Left lung (tissue), 10 donors: ENCODE data around the gene TAF8. TPM values are rescaled to one million over a fixed set of nuclear protein-coding genes. Genes with fewer than 3 reads are reported as not detected.

Experiments
- ATAC-seq: fragments of 200-7000 bp; cut with Tn5 transposase; one replicate; pipeline ENCODE4 v1.9.1; 2020; ENCODE audit warnings: moderate library complexity
- DNase-seq, 4 donors: peaks; one replicate each; pipeline ENCODE4 v3.0.0-alpha.2; 2013 to 2020
- H3K27ac ChIP-seq, 2 donors: fragments of 200-600 bp; sonication (generic) in 1 of 2; one replicate each; pipeline versions ENCODE4 v1.5.0 to v1.8.0; 2020 to 2021
- H3K27me3 ChIP-seq, 2 donors: fragments of 200-600 bp; sonication (generic) in 1 of 2; one replicate each; pipeline versions ENCODE4 v1.5.0 to v1.8.0; 2020 to 2021
- H3K36me3 ChIP-seq, 2 donors: fragments of 200-600 bp; sonication (generic) in 1 of 2; one replicate each; pipeline versions ENCODE4 v1.5.0 to v1.8.0; 2020 to 2021
- H3K4me1 ChIP-seq, 2 donors: fragments of 200-600 bp; one replicate each; pipeline ENCODE4 v1.8.0; 2021
- H3K4me3 ChIP-seq, 2 donors: fragments of 200-600 bp; sonication (generic) in 1 of 2; one replicate each; pipeline versions ENCODE4 v1.5.0 to v1.8.0; 2020 to 2021; ENCODE audit warnings: mild to moderate bottlenecking in 1 of 2
- H3K9me3 ChIP-seq, 2 donors: fragments of 200-600 bp; sonication (generic) in 1 of 2; one replicate each; pipeline versions ENCODE4 v1.5.0 to v1.8.0; 2020 to 2021
- intact Hi-C, 2 donors: fragments of 100-400 bp; cut with DNase I; formaldehyde crosslinking; loops; one replicate each; pipeline versions ENCODE4 v1.11.2 to v1.14.2; 2022
- polyA plus RNA-seq, 6 donors: library from polyadenylated mRNA; unstranded; fragments of 120-200 nt; gene quantifications; one replicate each; pipeline ENCODE4 v1.2.1, GENCODE V29; 2013; ENCODE audit not compliant: insufficient read length in 6 of 6
- total RNA-seq, 2 donors: library from RNA; stranded (reverse); fragmentation: NEBNext Ultra II Directional; extraction: Animal tissue kit (Norgen Biotek cat#: 25700); gene quantifications; one replicate each; pipeline ENCODE4 v1.2.1, GENCODE V29; 2021
- TF ChIP-seq, protein P1 (sequence below), 2 donors: fragments of 200-600 bp; sonication (generic) in 1 of 2; IDR thresholded peaks; one replicate each; pipeline versions ENCODE4 v1.5.0 to v1.8.0; 2021; ENCODE audit warnings: antibody characterized with exemption in 2 of 2
- donor health status: DM: no; HTN: yes; CAD: no.
- donor health status: DM: no; HTN: no; CAD: no.

The TAF8 gene
- total and polyA plus RNA-seq, 8 donors, result 26.4 to 32.0 (median 27.9) TPM

DNA sequence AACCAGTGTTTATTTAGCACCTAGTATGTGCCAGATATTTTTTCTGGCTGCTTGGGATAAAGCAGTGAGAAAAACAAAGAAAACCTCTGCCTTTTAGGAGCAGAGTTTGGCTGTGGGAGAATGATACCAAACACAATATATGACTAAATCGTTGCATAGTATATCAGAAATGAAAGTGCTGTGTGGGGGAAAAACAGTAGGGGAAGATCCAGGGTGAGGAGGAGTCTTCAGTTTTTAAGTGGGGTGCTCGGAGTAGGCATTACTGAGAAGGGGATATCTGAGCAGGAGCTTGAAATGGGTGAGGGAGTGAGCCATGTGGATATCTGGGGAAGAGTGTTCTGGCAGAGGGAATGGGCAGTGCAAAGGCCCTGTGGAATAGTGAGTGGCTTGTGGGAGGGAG lies 23.0 kb downstream of the TAF8 start:
- Histone ChIP-seq H3K27me3 (no peaks in the 10 kb centered on the region), H3K36me3 (peaks cover 0 to 96% of the 10 kb centered on the region in 2 donors), H3K4me3 (no peak overlapping the region), H3K27ac (no peak overlapping the region), H3K9me3 (no peaks in the 10 kb centered on the region), H3K4me1 (peaks cover 0 to 3% of the 10 kb centered on the region in 2 donors)
- no peak for ATAC-seq
- intact Hi-C loops, result loop anchor here in 1 of 2 donors (10.0 kb wide), 1 partner anchor 142 kb away; the partner anchor contains the start of gene MRPS10
- TF ChIP-seq, protein P1, sequence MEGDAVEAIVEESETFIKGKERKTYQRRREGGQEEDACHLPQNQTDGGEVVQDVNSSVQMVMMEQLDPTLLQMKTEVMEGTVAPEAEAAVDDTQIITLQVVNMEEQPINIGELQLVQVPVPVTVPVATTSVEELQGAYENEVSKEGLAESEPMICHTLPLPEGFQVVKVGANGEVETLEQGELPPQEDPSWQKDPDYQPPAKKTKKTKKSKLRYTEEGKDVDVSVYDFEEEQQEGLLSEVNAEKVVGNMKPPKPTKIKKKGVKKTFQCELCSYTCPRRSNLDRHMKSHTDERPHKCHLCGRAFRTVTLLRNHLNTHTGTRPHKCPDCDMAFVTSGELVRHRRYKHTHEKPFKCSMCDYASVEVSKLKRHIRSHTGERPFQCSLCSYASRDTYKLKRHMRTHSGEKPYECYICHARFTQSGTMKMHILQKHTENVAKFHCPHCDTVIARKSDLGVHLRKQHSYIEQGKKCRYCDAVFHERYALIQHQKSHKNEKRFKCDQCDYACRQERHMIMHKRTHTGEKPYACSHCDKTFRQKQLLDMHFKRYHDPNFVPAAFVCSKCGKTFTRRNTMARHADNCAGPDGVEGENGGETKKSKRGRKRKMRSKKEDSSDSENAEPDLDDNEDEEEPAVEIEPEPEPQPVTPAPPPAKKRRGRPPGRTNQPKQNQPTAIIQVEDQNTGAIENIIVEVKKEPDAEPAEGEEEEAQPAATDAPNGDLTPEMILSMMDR (IDR thresholded peaks at IDR 0.05), result no peak
- DNase-seq, result no peak

DNA sequence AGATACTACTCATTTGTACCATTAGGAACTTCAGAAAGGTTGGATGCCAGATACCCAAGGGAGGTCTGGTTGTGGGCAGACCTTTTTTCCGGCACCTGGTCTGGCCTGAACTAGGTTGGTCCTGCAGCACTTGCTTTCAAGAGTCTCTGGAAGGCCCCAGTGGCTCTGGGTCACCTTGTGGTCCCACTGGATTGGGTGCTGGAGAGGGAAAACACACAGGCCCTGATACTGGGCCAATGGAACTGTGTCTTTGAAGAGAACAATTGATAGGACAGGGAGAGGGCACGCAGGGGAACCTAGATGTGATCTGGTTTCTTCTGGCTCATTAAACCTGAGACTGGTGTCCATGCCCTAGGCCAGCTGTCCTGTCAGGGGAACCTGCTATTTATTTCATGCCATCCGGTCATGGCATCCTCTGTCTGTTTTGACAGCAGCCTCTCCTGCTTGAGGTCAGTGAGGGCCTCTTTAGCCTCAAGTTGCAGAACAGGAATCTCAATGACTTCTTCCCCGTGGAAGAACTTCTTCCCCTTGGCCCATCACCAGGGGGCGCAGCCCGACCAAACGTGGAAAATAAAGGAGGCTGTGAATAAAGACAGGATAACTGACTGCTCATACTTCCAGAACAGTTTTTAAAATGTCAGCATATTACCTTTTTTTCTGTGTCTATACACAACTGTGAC lies 25.0 kb downstream of the TAF8 start:
- peak; percentile 54 to 87 (median 80) for DNase-seq
- Histone ChIP-seq H3K4me3 (no peak overlapping the region), H3K36me3 (peaks cover 0 to 96% of the 10 kb centered on the region in 2 donors), H3K4me1 (peaks cover 0 to 3% of the 10 kb centered on the region in 2 donors), H3K9me3 (no peaks in the 10 kb centered on the region), H3K27me3 (no peaks in the 10 kb centered on the region), H3K27ac (no peak overlapping the region)
- TF ChIP-seq, protein P1 (IDR thresholded peaks at IDR 0.05), result peak; percentile 69 to 80
- intact Hi-C loops, result loop anchor here in 1 of 2 donors (2.0 to 10.0 kb wide), 2 partner anchors 92 to 140 kb away; partner anchors contain the start of gene MRPS10
- peak; percentile 96 for ATAC-seq

DNA sequence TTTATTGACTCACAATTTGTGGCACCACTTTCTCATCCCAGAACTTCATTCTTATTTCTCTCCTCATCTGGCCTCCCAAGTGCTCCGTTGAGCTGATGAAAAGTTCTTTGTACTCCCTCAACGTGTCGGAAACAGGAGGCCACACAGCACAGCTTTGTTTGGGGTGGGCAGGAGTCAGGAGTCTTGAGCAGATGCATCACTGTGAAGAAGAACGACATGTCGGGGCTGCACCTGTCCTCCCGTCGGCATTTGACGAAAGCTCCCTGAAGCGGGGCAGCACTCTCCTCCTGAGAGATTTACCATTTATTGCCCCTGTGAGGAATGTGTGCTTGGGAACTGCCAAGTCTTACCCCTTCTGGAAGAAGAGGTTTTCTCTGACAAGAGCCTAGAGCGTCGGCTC lies 28.1 kb downstream of the TAF8 start:
- no peak for DNase-seq
- H3K36me3 ChIP-seq, result peaks cover 0 to 86% of the 10 kb centered on the region in 2 donors

DNA sequence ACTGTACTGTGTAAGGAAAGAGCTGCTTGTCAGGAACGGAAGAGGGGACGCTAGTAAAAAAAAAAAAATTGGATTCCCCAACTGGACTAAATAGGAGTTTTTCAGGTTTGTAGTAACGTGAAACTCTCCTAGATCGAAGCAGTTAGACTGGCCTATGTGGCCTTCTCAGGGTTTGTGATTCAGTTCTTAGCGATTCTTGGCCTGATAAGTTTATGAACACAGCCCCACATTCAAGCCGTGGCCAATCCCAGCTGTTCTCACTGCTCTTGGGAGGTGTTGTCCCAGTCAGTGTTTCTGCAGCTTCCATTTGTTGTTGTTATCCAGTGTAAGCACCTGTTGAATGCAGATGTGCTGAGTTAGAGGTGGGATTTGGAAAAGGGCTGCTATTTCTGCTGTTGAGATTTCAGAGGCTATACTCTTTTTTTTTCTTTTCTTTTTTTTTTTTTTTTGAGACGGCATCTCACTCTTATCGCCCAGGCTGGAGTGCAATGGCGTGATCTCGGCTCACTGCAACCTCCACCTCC lies 29.7 kb downstream of the TAF8 start:
- TF ChIP-seq, protein P1 (IDR thresholded peaks at IDR 0.05), result no peak
- H3K36me3 ChIP-seq, result peaks cover 0 to 70% of the 10 kb centered on the region in 2 donors
- no peak for DNase-seq
- H3K27ac ChIP-seq, result no peak overlapping the region
- no peak for ATAC-seq
- H3K4me1 ChIP-seq, result peaks cover 0 to 3% of the 10 kb centered on the region in 2 donors
- intact Hi-C loops, result loop anchor here in 1 of 2 donors (10.0 kb wide), 1 partner anchor 135 kb away; the partner anchor contains the start of gene MRPS10
- no peaks in the 10 kb centered on the region for H3K27me3 ChIP-seq
- H3K9me3 ChIP-seq, result no peaks in the 10 kb centered on the region
- H3K4me3 ChIP-seq, result no peak overlapping the region

More for the DNA sequence above, 28.1 kb downstream of the TAF8 start:
- H3K4me3 ChIP-seq, result no peak overlapping the region
- intact Hi-C loops, result loop anchor here in 1 of 2 donors (10.0 kb wide), 1 partner anchor 136 kb away; the partner anchor contains the start of gene MRPS10
- peaks cover 0 to 3% of the 10 kb centered on the region in 2 donors for H3K4me1 ChIP-seq
- no peak for ATAC-seq
- no peaks in the 10 kb centered on the region for H3K27me3 ChIP-seq
- H3K27ac ChIP-seq, result no peak overlapping the region
- H3K9me3 ChIP-seq, result no peaks in the 10 kb centered on the region
- TF ChIP-seq, protein P1 (IDR thresholded peaks at IDR 0.05), result no peak

- H3K27ac ChIP-seq, result no peak overlapping the region
- peak in 1 of 4 donors; percentile 12 for DNase-seq
- TF ChIP-seq, protein P1 (IDR thresholded peaks at IDR 0.05), result no peak
- H3K4me1 ChIP-seq, result no peaks in the 10 kb centered on the region
- H3K4me3 ChIP-seq, result no peak overlapping the region
- peaks cover 0 to 39% of the 10 kb centered on the region in 2 donors for H3K36me3 ChIP-seq
- intact Hi-C loops, result no loop called here
- ATAC-seq, result no peak
- no peaks in the 10 kb centered on the region for H3K27me3 ChIP-seq
- no peaks in the 10 kb centered on the region for H3K9me3 ChIP-seq
Measured at GRCh38 chr6:42083530-42083929, 33.2 kb downstream of the TAF8 start.
